CD4-positive, alpha-beta memory T cell (primary cell): ENCODE data around the gene TUBB2A. TPM values are rescaled to one million over a fixed set of nuclear protein-coding genes. Genes with fewer than 3 reads are reported as not detected.
"Not testable (repeated sequence)": the region's sequence is repeated elsewhere in the genome, so short reads cannot be mapped to it uniquely, and the experiment has no call there.

Experiments
- CTCF ChIA-PET: fragments of 350-600 bp; sonication (Branson Sonifier 250); formaldehyde crosslinking; loops from one replicate; lab custom pipeline; 2021; ENCODE audit warnings: inconsistent platforms; ENCODE audit not compliant: partially characterized antibody; lab: Charles Lee
- POLR2A ChIA-PET: fragments of 350-600 bp; sonication (Branson Sonifier 250); formaldehyde crosslinking; loops from one replicate; lab custom pipeline; 2021; ENCODE audit not compliant: partially characterized antibody; lab: Charles Lee
- DNase-seq, 5 donors: peaks; one replicate each; pipeline versions ENCODE4 v3.0.0 to v3.0.0-alpha.2; 2020 to 2022; ENCODE audit warnings: mixed read lengths in 1 of 5
- H3K27ac ChIP-seq: one replicate; pipeline ENCODE4 v1.7.0; 2013; ENCODE audit warnings: low read depth, low read length
- H3K27me3 ChIP-seq: 2 replicates; pipeline ENCODE4 v1.7.0; 2013; ENCODE audit warnings: mild to moderate bottlenecking, low read length, moderate library complexity; ENCODE audit not compliant: insufficient read depth
- H3K36me3 ChIP-seq: 2 replicates; pipeline ENCODE4 v1.7.0; 2013; ENCODE audit warnings: mild to moderate bottlenecking, low read length, moderate library complexity; ENCODE audit not compliant: insufficient read depth
- H3K4me1 ChIP-seq: 2 replicates; pipeline ENCODE4 v1.7.0; 2013; ENCODE audit warnings: mild to moderate bottlenecking, low read length, moderate library complexity; ENCODE audit not compliant: insufficient read depth
- H3K4me3 ChIP-seq, 2 donors: one replicate each; pipeline ENCODE4 v1.7.0; 2013; ENCODE audit warnings: low read length in 2 of 2, mild to moderate bottlenecking in 1 of 2
- H3K9me3 ChIP-seq, 2 donors: one replicate each; pipeline ENCODE4 v1.7.0; 2013; ENCODE audit warnings: low read length in 2 of 2, control low read depth in 1 of 2; ENCODE audit not compliant: control insufficient read depth in 1 of 2
- H3K27ac Mint-ChIP-seq, 7 donors: one replicate each; pipeline ENCODE4 v1.8.0; 2020 to 2021; ENCODE audit warnings: mixed read lengths in 7 of 7, mild to moderate bottlenecking in 6 of 7, inconsistent platforms in 3 of 7, moderate library complexity in 3 of 7
- H3K27me3 Mint-ChIP-seq, 2 donors: one replicate each; pipeline ENCODE4 v1.8.0; 2020 to 2021; ENCODE audit warnings: mixed read lengths in 2 of 2
- H3K36me3 Mint-ChIP-seq, 2 donors: one replicate each; pipeline ENCODE4 v1.8.0; 2020 to 2021; ENCODE audit warnings: mixed read lengths in 2 of 2, inconsistent platforms in 1 of 2, mild to moderate bottlenecking in 1 of 2
- H3K4me1 Mint-ChIP-seq, 4 donors: one replicate each; pipeline ENCODE4 v1.8.0; 2020 to 2021; ENCODE audit warnings: mixed read lengths in 4 of 4, mild to moderate bottlenecking in 1 of 4
- H3K4me3 Mint-ChIP-seq, 8 donors: one replicate each; pipeline ENCODE4 v1.8.0; 2020 to 2021; ENCODE audit warnings: mixed read lengths in 8 of 8, mild to moderate bottlenecking in 7 of 8, moderate library complexity in 6 of 8, inconsistent platforms in 3 of 8
- H3K9me3 Mint-ChIP-seq, 8 donors: one replicate each; pipeline ENCODE4 v1.8.0; 2020 to 2021; ENCODE audit warnings: mixed read lengths in 8 of 8, mild to moderate bottlenecking in 5 of 8, inconsistent platforms in 3 of 8, moderate library complexity in 1 of 8
- intact Hi-C: fragments of 100-400 bp; cut with micrococcal nuclease; formaldehyde crosslinking; loops from one replicate; pipeline ENCODE4 v1.15.1; 2023
- polyA plus RNA-seq, 2 donors: library from polyadenylated mRNA; unstranded; fragments of 300-500 nt; fragmentation: Illumina TruSeq; gene quantifications; one replicate each; pipeline ENCODE4 v1.2.3, GENCODE V29; 2021
- total RNA-seq, 2 experiments: library from RNA; stranded (reverse); gene quantifications; one replicate each; pipeline ENCODE4 v1.2.3, GENCODE V29; 2021

The TUBB2A gene
- total and polyA plus RNA-seq, 4 experiments from 2014 or later, result 5.2 to 8.4 (median 6.3) TPM

DNA sequence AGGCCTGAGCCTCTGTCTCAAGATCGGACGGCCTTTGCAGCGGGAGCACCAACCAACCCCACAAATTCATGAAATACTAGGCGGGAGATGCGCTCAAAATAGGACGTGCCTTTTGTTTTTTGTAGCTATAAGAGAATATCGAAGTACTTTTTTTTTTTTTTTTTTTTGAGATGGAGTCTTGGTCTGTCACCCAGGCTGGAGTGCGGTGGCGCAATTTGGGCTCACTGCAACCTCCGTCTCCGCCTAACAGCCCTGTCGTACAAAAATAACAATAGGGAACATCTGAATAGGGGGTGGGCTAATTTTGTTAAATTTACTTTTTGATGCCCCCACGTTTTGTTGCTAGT lies 5.9 kb upstream of the TUBB2A start:
- peaks cover 0 to 3% of the 10 kb centered on the region in 2 donors for H3K27me3 Mint-ChIP-seq
- intact Hi-C loops, result loop anchor here (2.0 to 5.0 kb wide), 5 partner anchors 36 to 854 kb away; partner anchors contain the start of genes NQO2 and SLC22A23
- H3K27ac ChIP-seq, result no peak overlapping the region
- no peaks in the 10 kb centered on the region for H3K9me3 Mint-ChIP-seq
- H3K4me1 Mint-ChIP-seq, result peaks cover 25 to 45% (median 31%) of the 10 kb centered on the region in 4 donors
- peak overlapping the region; percentile 7 to 61 for H3K4me3 ChIP-seq
- peak overlapping the region; percentile 73 to 91 (median 85) for H3K4me3 Mint-ChIP-seq
- peak overlapping the region; percentile 29 to 87 (median 70) for H3K27ac Mint-ChIP-seq
- ChIA-PET POLR2A (interaction anchor here (0.9 to 2.1 kb wide), 8 partner anchors 11 to 174 kb away, joined by 3 to 6 read pairs (median 3); partner anchors contain the start of gene RIPK1), CTCF (interaction anchor here (1.1 to 2.9 kb wide), 3 partner anchors 13 to 88 kb away, joined by 3 to 14 read pairs (median 6); no protein-coding TSS in a partner anchor)
- H3K9me3 ChIP-seq, result no peaks in the 10 kb centered on the region
- DNase-seq, result no peak
- peaks cover 0 to 4% of the 10 kb centered on the region in 2 donors for H3K36me3 Mint-ChIP-seq
- peaks cover 30% of the 10 kb centered on the region for H3K4me1 ChIP-seq
- no peaks in the 10 kb centered on the region for H3K27me3 ChIP-seq
- H3K36me3 ChIP-seq, result no peaks in the 10 kb centered on the region

DNA sequence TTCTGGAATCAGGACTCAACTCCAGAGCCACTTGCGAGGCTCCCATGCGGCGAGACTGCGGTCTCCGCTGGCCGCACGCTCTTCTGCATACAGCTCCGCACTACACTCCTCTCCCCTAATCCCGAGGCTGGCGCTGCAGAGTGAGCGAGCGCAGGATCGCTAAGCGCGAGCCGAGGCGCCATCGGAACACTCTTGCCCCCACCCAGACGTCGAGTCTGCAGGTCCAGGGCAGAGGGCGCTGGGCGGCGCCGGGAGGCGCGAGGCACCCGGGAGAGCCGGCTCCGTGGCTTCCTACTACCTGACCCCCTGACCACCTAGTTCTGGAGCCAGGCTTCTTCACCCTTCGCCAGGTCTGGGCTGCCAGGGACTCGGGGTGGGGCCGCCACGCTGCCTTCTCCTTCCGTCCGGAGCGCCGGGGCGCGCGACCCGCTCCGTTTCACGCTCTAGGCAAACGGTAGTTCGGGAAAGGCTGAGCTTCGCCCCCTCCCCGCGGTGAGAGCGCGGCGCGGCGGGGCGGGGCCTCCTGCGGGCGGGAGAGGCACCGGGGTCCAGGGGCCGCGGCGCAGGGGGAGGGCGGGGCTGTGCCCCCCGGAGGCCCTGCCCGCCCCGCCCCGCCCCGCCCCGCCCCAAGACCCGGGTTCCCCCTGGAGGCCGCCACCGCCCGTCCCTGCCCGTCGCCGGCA lies 5.4 kb upstream of the TUBB2A start:
- no peaks in the 10 kb centered on the region for H3K36me3 ChIP-seq
- ChIA-PET CTCF (interaction anchor here (1.0 to 2.9 kb wide), 4 partner anchors 12 to 92 kb away, joined by 3 to 14 read pairs (median 4); no protein-coding TSS in a partner anchor), POLR2A (interaction anchor here (0.8 to 2.1 kb wide), 10 partner anchors 9 to 173 kb away, joined by 3 to 6 read pairs (median 3); partner anchors contain the start of gene RIPK1)
- H3K4me1 ChIP-seq, result peaks cover 35% of the 10 kb centered on the region
- peak; percentile 48 to 72 (median 55) for DNase-seq
- Mint-ChIP-seq H3K4me1 (peaks cover 27 to 49% (median 33%) of the 10 kb centered on the region in 4 donors), H3K27me3 (peaks cover 0 to under 1% of the 10 kb centered on the region in 2 donors), H3K27ac (peak overlapping the region; percentile 81 to 97 (median 87)), H3K9me3 (no peaks in the 10 kb centered on the region), H3K36me3 (peaks cover 0 to 5% of the 10 kb centered on the region in 2 donors), H3K4me3 (peak overlapping the region; percentile 84 to 91 (median 85))
- H3K27ac ChIP-seq, result peak overlapping the region; percentile 58
- intact Hi-C loops, result loop anchor here (1.0 to 5.0 kb wide), 6 partner anchors 36 to 855 kb away; partner anchors contain the start of genes NQO2 and SLC22A23
- H3K4me3 ChIP-seq, result peak overlapping the region; percentile 53 to 61
- H3K9me3 ChIP-seq, result no peaks in the 10 kb centered on the region
- no peaks in the 10 kb centered on the region for H3K27me3 ChIP-seq

DNA sequence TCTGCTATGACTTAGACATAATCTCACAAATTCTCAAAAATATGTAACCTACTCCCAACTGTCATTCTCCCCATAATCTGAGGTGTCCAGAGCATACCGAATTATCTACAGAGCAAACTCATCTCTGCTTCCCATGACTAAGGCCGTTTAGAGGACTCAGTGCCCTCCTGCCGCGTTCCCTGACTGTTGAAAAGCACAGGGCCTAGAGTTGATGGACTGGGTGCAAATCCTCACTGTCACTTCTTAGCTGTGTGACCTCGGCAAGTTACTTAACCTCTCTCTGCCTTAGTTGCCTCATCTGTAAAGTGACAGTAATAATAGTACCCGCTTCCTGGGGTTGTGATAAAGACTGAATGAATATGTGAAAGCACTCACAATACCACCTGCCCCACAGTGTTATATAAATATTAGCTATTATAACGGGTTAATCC lies 4.7 kb upstream of the TUBB2A start:
- intact Hi-C loops, result loop anchor here (1.0 to 5.0 kb wide), 6 partner anchors 35 to 855 kb away; partner anchors contain the start of genes NQO2 and SLC22A23
- peaks cover 36% of the 10 kb centered on the region for H3K4me1 ChIP-seq
- Mint-ChIP-seq H3K4me1 (peaks cover 27 to 49% (median 33%) of the 10 kb centered on the region in 4 donors), H3K27ac (peak overlapping the region; percentile 55 to 97 (median 89)), H3K4me3 (peak overlapping the region; percentile 55 to 91 (median 82)), H3K27me3 (no peaks in the 10 kb centered on the region), H3K9me3 (no peaks in the 10 kb centered on the region), H3K36me3 (peaks cover 0 to 5% of the 10 kb centered on the region in 2 donors)
- no peak for DNase-seq
- ChIA-PET POLR2A (interaction anchor here (0.8 to 2.1 kb wide), 8 partner anchors 9 to 139 kb away, joined by 3 to 6 read pairs (median 4); partner anchors contain the start of gene RIPK1), CTCF (interaction anchor here (1.0 to 2.9 kb wide), 4 partner anchors 12 to 92 kb away, joined by 3 to 14 read pairs (median 4); no protein-coding TSS in a partner anchor)
- peak overlapping the region; percentile 58 for H3K27ac ChIP-seq
- H3K4me3 ChIP-seq, result peak overlapping the region in 1 of 2 donors; percentile 61
- H3K9me3 ChIP-seq, result no peaks in the 10 kb centered on the region
- no peaks in the 10 kb centered on the region for H3K36me3 ChIP-seq
- no peaks in the 10 kb centered on the region for H3K27me3 ChIP-seq

DNA sequence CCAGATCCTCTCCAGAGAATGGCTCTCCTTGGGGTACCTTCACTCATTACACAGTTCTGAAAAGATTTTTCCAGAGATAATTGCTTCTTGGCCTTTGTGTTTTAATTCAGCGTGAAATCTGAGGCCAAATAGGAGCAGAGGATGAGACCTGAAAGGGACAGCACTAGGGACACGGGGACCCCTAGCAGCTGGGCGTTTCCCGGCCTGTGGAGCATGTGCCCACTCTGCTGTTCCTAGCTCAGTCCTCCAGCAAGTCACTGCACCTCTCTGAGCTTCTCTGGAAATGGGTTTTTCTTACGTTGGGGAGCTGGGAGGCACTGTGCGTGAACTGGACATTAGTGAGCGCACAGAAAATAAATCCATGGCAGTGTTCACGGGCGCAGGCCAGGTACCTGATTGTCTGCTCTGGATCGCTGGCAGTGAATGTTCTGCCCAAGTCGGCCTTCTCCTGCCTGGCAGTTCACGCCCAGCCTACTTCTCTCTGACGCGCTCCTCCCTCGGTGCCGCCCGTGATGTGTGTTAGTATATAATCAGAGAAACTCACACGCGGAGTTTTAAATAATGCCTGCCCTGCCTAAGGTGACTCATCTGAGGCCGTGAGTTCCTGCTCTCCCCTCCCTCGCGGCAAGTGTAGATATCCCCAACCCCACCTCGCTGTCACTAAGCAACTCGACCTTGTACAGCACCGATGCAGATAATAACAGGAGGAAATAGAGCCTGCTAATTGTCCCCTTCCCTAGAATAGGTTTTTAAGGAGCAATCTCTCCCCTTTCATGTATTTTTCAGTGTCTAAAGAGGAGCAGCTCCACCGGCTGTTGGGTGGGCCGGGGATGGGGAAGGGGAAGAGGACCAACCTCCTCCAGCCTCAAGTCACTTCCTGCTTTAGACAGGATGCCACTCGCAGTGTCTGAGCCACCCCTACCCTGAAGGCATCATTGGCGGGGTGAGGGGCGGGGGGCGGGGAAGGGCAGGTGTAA lies 2.7 kb upstream of the TUBB2A start:
- H3K4me3 ChIP-seq, result no peak overlapping the region
- Mint-ChIP-seq H3K4me1 (peaks cover 29 to 61% (median 41%) of the 10 kb centered on the region in 4 donors), H3K27ac (peak overlapping the region; percentile 86 to 97 (median 93)), H3K9me3 (no peaks in the 10 kb centered on the region), H3K4me3 (peak overlapping the region; percentile 43 to 83 (median 72)), H3K27me3 (no peaks in the 10 kb centered on the region), H3K36me3 (peaks cover 2 to 9% of the 10 kb centered on the region in 2 donors)
- H3K9me3 ChIP-seq, result no peaks in the 10 kb centered on the region
- POLR2A ChIA-PET, result interaction anchor here (2.0 kb wide), 1 partner anchor 49 kb away, joined by 4 read pairs; no protein-coding TSS in a partner anchor
- H3K4me1 ChIP-seq, result peaks cover 36% of the 10 kb centered on the region
- no peaks in the 10 kb centered on the region for H3K27me3 ChIP-seq
- H3K36me3 ChIP-seq, result no peaks in the 10 kb centered on the region
- peak overlapping the region; percentile 61 for H3K27ac ChIP-seq
- intact Hi-C loops, result loop anchor here (5.0 kb wide), 3 partner anchors 163 to 857 kb away; partner anchors contain the start of genes NQO2 and SLC22A23
- DNase-seq, result peak; percentile 67 to 91 (median 78)
- CTCF ChIA-PET, result interaction anchor here (0.7 to 3.9 kb wide), 4 partner anchors 14 to 99 kb away, joined by 4 to 37 read pairs (median 8); partner anchors contain the start of gene PSMG4

DNA sequence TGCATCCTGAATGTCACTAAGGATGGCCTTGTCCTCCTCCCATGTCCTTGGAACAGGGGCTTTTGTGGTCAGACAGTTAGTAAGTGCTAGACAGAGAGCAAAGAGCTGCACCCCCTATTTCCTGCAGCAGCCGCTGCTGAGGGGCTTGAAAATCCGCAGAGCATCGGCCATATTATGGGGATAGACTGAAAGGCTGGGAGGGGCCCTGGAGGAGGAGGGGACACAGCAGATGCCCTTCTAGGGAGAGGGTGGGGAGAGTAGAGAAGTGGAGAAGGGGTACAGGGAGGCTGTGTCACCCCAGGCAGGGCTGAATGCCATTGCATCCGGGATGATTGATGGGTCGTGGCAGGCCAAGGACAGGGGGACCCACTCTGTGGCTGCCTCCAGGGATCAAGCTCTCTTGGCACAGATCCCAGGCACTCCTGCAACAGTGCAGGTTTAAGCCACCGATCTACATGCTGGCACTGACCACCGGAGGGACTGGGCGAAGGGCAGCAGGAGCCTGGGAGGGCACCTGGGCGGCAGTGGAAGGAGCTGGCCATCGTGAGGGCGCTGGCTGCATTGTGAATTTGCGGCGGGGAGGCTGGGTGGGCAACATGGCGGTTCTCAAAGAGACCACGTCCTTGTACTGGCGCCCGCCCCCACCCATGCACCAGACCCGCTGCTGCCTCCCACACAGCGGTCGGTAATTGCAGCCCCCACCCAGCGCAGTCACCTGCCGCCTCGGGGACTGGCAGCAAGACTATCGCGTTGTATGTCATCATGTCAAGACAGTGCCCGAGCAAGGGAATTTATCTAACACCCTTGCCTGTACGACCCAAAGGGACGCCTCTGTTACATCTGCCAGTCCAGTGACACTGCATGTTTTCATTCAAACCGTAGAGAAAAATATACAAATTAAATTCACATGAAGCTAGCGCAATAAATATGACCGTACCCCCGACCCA lies 887 bp downstream of the TUBB2A start:
- intact Hi-C loops, result loop anchor here (1.0 to 2.0 kb wide), 6 partner anchors 24 to 102 kb away; partner anchors contain the start of genes BPHL, PSMG4 and RIPK1
- DNase-seq, result peak in 4 of 5 donors; percentile 20 to 48 (median 35)
- H3K27me3 ChIP-seq, H3K9me3 Mint-ChIP-seq, H3K36me3 ChIP-seq, H3K9me3 ChIP-seq, H3K27me3 Mint-ChIP-seq: not testable (repeated sequence)
- Mint-ChIP-seq H3K27ac (peak overlapping the region; percentile 86 to 96 (median 94)), H3K4me3 (peak overlapping the region; percentile 88 to 95 (median 91)), H3K36me3 (peaks cover 14 to 16% of the 10 kb centered on the region in 2 donors), H3K4me1 (peaks cover 18 to 38% (median 28%) of the 10 kb centered on the region in 4 donors)
- H3K27ac ChIP-seq, result peak overlapping the region; percentile 81
- ChIA-PET POLR2A (interaction anchor here (1.0 to 2.5 kb wide), 11 partner anchors 8 to 167 kb away, joined by 3 to 10 read pairs (median 7); partner anchors contain the start of genes BPHL, PSMG4 and RIPK1), CTCF (interaction anchor here (0.6 to 3.9 kb wide), 20 partner anchors 8 to 576 kb away, joined by 3 to 37 read pairs (median 4); no protein-coding TSS in a partner anchor)
- H3K4me3 ChIP-seq, result peak overlapping the region; percentile 49 to 81
- H3K4me1 ChIP-seq, result peaks cover 30% of the 10 kb centered on the region
